Osteocyte (in vitro differentiated cells): ENCODE measurements around the gene GSTT2. TPM values are rescaled to one million over a fixed set of nuclear protein-coding genes. Genes with fewer than 3 reads are reported as not detected.
A peak's percentile ranks its signal among the peaks of the same experiment; 100 is the strongest.

ENCODE experiments used
- DNase-seq: peaks from one replicate; pipeline ENCODE4 v3.0.0; 2021; ENCODE audit warnings: mixed read lengths; ENCODE audit not compliant: unreplicated experiment; ENCODE audit errors: extremely low spot score
- H3K27ac Mint-ChIP-seq: one replicate; pipeline ENCODE4 v1.8.0; 2021; ENCODE audit warnings: mild to moderate bottlenecking, mixed read lengths; ENCODE audit not compliant: unreplicated experiment
- H3K27me3 Mint-ChIP-seq: one replicate; pipeline ENCODE4 v1.8.0; 2021; ENCODE audit warnings: mixed read lengths; ENCODE audit not compliant: unreplicated experiment
- H3K36me3 Mint-ChIP-seq: one replicate; pipeline ENCODE4 v1.8.0; 2021; ENCODE audit warnings: mixed read lengths; ENCODE audit not compliant: unreplicated experiment
- H3K4me1 Mint-ChIP-seq: one replicate; pipeline ENCODE4 v1.8.0; 2021; ENCODE audit warnings: mixed read lengths; ENCODE audit not compliant: unreplicated experiment
- H3K4me3 Mint-ChIP-seq: one replicate; pipeline ENCODE4 v1.8.0; 2021; ENCODE audit warnings: mild to moderate bottlenecking, moderate library complexity, mixed read lengths; ENCODE audit not compliant: unreplicated experiment
- H3K9me3 Mint-ChIP-seq: one replicate; pipeline ENCODE4 v1.8.0; 2021; ENCODE audit warnings: mixed read lengths; ENCODE audit not compliant: unreplicated experiment
- CTCF ChIP-seq: fragments of 200-600 bp; sonication (generic); IDR thresholded peaks from 2 replicates; pipeline ENCODE4 v1.5.0; 2021; ENCODE audit warnings: antibody characterized with exemption, mild to moderate bottlenecking, moderate library complexity
- total RNA-seq: library from RNA; stranded (reverse); gene quantifications from 2 replicates; pipeline ENCODE4 v1.2.1, GENCODE V29; 2021

Gene GSTT2
- total RNA-seq, 1 donor from 2014 or later: not detected

GRCh38 chr22:24027389-24027975 lies 47.5 kb downstream of the GSTT2 start:
- no peak for TF ChIP-seq CTCF
- H3K27ac Mint-ChIP-seq: no peak overlapping the region
- H3K27me3 Mint-ChIP-seq: no peaks in the 10 kb centered on the region
- no peak for DNase-seq
- peaks cover 10% of the 10 kb centered on the region for H3K36me3 Mint-ChIP-seq
- no peak overlapping the region for H3K4me3 Mint-ChIP-seq
- no peaks in the 10 kb centered on the region for H3K4me1 Mint-ChIP-seq
- peaks cover 10% of the 10 kb centered on the region for H3K9me3 Mint-ChIP-seq

- Mint-ChIP-seq H3K36me3 (peaks cover 10% of the 10 kb centered on the region), H3K27me3 (no peaks in the 10 kb centered on the region), H3K4me1 (no peaks in the 10 kb centered on the region), H3K4me3 (no peak overlapping the region), H3K27ac (no peak overlapping the region), H3K9me3 (peaks cover 10% of the 10 kb centered on the region)
- no peak for TF ChIP-seq CTCF
- peak; percentile 13 for DNase-seq
These were observed 48.1 kb downstream of the GSTT2 start for GRCh38 chr22:24027991-24028390.

GRCh38 chr22:24028533-24028932 lies 48.6 kb downstream of the GSTT2 start:
- Mint-ChIP-seq H3K27ac (no peak overlapping the region), H3K9me3 (peaks cover 10% of the 10 kb centered on the region), H3K4me1 (no peaks in the 10 kb centered on the region), H3K27me3 (no peaks in the 10 kb centered on the region), H3K36me3 (peaks cover 10% of the 10 kb centered on the region), H3K4me3 (no peak overlapping the region)
- no peak for DNase-seq
- TF ChIP-seq CTCF: no peak

- Mint-ChIP-seq H3K4me3 (no peak overlapping the region), H3K9me3 (peaks cover 8% of the 10 kb centered on the region), H3K27ac (no peak overlapping the region), H3K36me3 (peaks cover 8% of the 10 kb centered on the region), H3K27me3 (no peaks in the 10 kb centered on the region), H3K4me1 (no peaks in the 10 kb centered on the region)
- DNase-seq: peak; percentile 21
- no peak for TF ChIP-seq CTCF
These were observed 49.4 kb downstream of the GSTT2 start for GRCh38 chr22:24029304-24029703.

GRCh38 chr22:24030186-24030702 lies 50.3 kb downstream of the GSTT2 start:
- H3K4me1 Mint-ChIP-seq: no peaks in the 10 kb centered on the region
- H3K27ac Mint-ChIP-seq: peak overlapping the region; percentile 4
- no peaks in the 10 kb centered on the region for H3K27me3 Mint-ChIP-seq
- no peak for TF ChIP-seq CTCF
- no peak for DNase-seq
- no peaks in the 10 kb centered on the region for H3K9me3 Mint-ChIP-seq
- no peaks in the 10 kb centered on the region for H3K36me3 Mint-ChIP-seq
- H3K4me3 Mint-ChIP-seq: no peak overlapping the region

Other genes with a start within 250 kb of the GSTT2 start
- 12.5 TPM in 2 replicates for gene ZNF70, start 229.0 kb upstream of the GSTT2 start, total RNA-seq
- gene VPREB3, start 225.7 kb upstream of the GSTT2 start, total RNA-seq: not detected in 2 replicates
- gene C22orf15, start 217.1 kb upstream of the GSTT2 start, total RNA-seq: not detected in 2 replicates
- gene CHCHD10, start 212.2 kb upstream of the GSTT2 start, total RNA-seq: 30.6 and 34.0 TPM in 2 replicates
- 72.5 and 76.5 TPM in 2 replicates for gene MMP11, start 207.3 kb upstream of the GSTT2 start, total RNA-seq
- 126 and 127 TPM in 2 replicates for gene SMARCB1, start 193.2 kb upstream of the GSTT2 start, total RNA-seq
- gene DERL3, start 141.1 kb upstream of the GSTT2 start, total RNA-seq: 0.52 and 0.56 TPM in 2 replicates
- 19.0 and 22.6 TPM in 2 replicates for gene SLC2A11, start 122.3 kb upstream of the GSTT2 start, total RNA-seq
- gene MIF, start 85.8 kb upstream of the GSTT2 start, total RNA-seq: 354 and 363 TPM in 2 replicates
- not detected in 2 replicates for gene GSTT2B, start 18.9 kb upstream of the GSTT2 start, total RNA-seq
- gene DDTL, start 13.2 kb upstream of the GSTT2 start, total RNA-seq: not detected in 2 replicates
- gene DDT, start 5.7 kb upstream of the GSTT2 start, total RNA-seq: 108 and 113 TPM in 2 replicates
- gene GSTT4, start 25.3 kb downstream of the GSTT2 start, total RNA-seq: not detected in 2 replicates
- gene CABIN1, start 31.2 kb downstream of the GSTT2 start, total RNA-seq: 53.4 and 55.6 TPM in 2 replicates
- gene SUSD2, start 201.4 kb downstream of the GSTT2 start, total RNA-seq: 4.2 and 4.5 TPM in 2 replicates